SU-DHL-6 (cell line): ENCODE data around the gene SETD5.

Experiments used
- H2AFZ ChIP-seq: fragments of 200-600 bp; sonication (generic); 2 replicates; pipeline ENCODE4 v1.6.1; 2014; ENCODE audit warnings: low read depth, mild to moderate bottlenecking, moderate library complexity, mixed read lengths, antibody characterized with exemption, low read length; ENCODE audit not compliant: severe bottlenecking
- H3F3A ChIP-seq: fragments of 200-600 bp; shearing (Covaris generic); 2 replicates; pipeline ENCODE4 v1.6.0; 2016; ENCODE audit warnings: antibody characterized with exemption, mild to moderate bottlenecking; ENCODE audit not compliant: insufficient read depth
- H3K27ac ChIP-seq: fragments of 200-600 bp; sonication (generic); 2 replicates; pipeline ENCODE4 v1.5.1; 2016; ENCODE audit warnings: low read depth, mild to moderate bottlenecking, low read length, moderate library complexity, mixed read lengths
- H3K27me3 ChIP-seq: fragments of 200-600 bp; sonication (generic), shearing (Covaris generic); 2 replicates; pipeline ENCODE4 v1.6.0; 2014; ENCODE audit warnings: mild to moderate bottlenecking, low read length
- H3K36me3 ChIP-seq: fragments of 200-600 bp; sonication (generic); 2 replicates; pipeline ENCODE4 v1.6.1; 2014; ENCODE audit warnings: mild to moderate bottlenecking, low read length, mixed read lengths
- H3K4me2 ChIP-seq: fragments of 300-600, 200-600 bp; shearing (Covaris generic), sonication (generic); 2 replicates; pipeline ENCODE4 v1.6.0; 2014; ENCODE audit warnings: low read length, low read depth, mild to moderate bottlenecking; ENCODE audit not compliant: poor library complexity, severe bottlenecking
- H3K4me3 ChIP-seq: fragments of 200-600 bp; sonication (generic); 2 replicates; pipeline ENCODE4 v1.5.1; 2014; ENCODE audit warnings: antibody characterized with exemption, low read length, mild to moderate bottlenecking, mixed read lengths; ENCODE audit not compliant: insufficient read depth, poor library complexity, severe bottlenecking
- H3K79me2 ChIP-seq: fragments of 200-600 bp; sonication (generic); 2 replicates; pipeline ENCODE4 v1.6.1; 2014; ENCODE audit warnings: mild to moderate bottlenecking, low read length, moderate library complexity; ENCODE audit not compliant: insufficient read depth
- H3K9ac ChIP-seq: fragments of 200-600 bp; sonication (generic); 2 replicates; pipeline ENCODE4 v1.7.0; 2014; ENCODE audit warnings: mild to moderate bottlenecking, low read length
- H3K9me2 ChIP-seq: fragments of 200-600 bp; sonication (generic); replicated peaks from 2 replicates; pipeline ENCODE4 v1.6.1; 2014; ENCODE audit warnings: low read length; ENCODE audit not compliant: insufficient read depth
- H3K9me3 ChIP-seq: fragments of 200-600 bp; sonication (generic); 2 replicates; pipeline ENCODE4 v1.6.1; 2014; ENCODE audit warnings: low read length, mixed read lengths; ENCODE audit not compliant: insufficient read depth
- H4K20me1 ChIP-seq: fragments of 200-600 bp; sonication (generic); 2 replicates; pipeline ENCODE4 v1.6.1; 2014; ENCODE audit warnings: low read depth, mild to moderate bottlenecking, antibody characterized with exemption, low read length, moderate library complexity, mixed read lengths
- EZH2phosphoT487 ChIP-seq: fragments of 200-600 bp; sonication (generic), shearing (Covaris generic); conservative IDR thresholded peaks from 2 replicates; pipeline ENCODE4 v1.6.1; 2018; ENCODE audit warnings: mild to moderate bottlenecking, antibody characterized with exemption, low read length, moderate library complexity, mixed read lengths
- TF ChIP-seq, protein P1 (sequence below): fragments of 200-600 bp; sonication (generic); IDR thresholded peaks from one replicate; pipeline ENCODE4 v1.5.1; 2017; ENCODE audit warnings: antibody characterized with exemption, mild to moderate bottlenecking, low read length, moderate library complexity; ENCODE audit not compliant: insufficient read depth, poor library complexity, severe bottlenecking

The SETD5 gene

DNA sequence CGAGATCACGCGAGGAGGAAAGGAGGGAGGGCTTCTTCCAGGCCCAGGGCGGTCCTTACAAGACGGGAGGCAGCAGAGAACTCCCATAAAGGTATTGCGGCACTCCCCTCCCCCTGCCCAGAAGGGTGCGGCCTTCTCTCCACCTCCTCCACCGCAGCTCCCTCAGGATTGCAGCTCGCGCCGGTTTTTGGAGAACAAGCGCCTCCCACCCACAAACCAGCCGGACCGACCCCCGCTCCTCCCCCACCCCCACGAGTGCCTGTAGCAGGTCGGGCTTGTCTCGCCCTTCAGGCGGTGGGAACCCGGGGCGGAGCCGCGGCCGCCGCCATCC, 1.1 kb upstream of the SETD5 start:
- Histone ChIP-seq H3K9me2 (no peaks in the 10 kb centered on the region), H3K27ac (peak overlapping the region; percentile 87), H3F3A (peaks cover 15% of the 10 kb centered on the region), H2AFZ (no peak overlapping the region), H3K36me3 (peaks cover 36% of the 10 kb centered on the region; the same call in 1 of the 2 replicates), H3K9me3 (no peaks in the 10 kb centered on the region), H3K4me2 (peak overlapping the region; percentile 73), H3K9ac (peak overlapping the region; percentile 77), H3K27me3 (no peaks in the 10 kb centered on the region), H3K79me2 (peaks cover 91% of the 10 kb centered on the region), H3K4me3 (peak overlapping the region; percentile 65), H4K20me1 (peaks cover 70% of the 10 kb centered on the region)
- TF ChIP-seq, protein P1, sequence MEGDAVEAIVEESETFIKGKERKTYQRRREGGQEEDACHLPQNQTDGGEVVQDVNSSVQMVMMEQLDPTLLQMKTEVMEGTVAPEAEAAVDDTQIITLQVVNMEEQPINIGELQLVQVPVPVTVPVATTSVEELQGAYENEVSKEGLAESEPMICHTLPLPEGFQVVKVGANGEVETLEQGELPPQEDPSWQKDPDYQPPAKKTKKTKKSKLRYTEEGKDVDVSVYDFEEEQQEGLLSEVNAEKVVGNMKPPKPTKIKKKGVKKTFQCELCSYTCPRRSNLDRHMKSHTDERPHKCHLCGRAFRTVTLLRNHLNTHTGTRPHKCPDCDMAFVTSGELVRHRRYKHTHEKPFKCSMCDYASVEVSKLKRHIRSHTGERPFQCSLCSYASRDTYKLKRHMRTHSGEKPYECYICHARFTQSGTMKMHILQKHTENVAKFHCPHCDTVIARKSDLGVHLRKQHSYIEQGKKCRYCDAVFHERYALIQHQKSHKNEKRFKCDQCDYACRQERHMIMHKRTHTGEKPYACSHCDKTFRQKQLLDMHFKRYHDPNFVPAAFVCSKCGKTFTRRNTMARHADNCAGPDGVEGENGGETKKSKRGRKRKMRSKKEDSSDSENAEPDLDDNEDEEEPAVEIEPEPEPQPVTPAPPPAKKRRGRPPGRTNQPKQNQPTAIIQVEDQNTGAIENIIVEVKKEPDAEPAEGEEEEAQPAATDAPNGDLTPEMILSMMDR, result no peak
- no peak for TF ChIP-seq EZH2phosphoT487

DNA sequence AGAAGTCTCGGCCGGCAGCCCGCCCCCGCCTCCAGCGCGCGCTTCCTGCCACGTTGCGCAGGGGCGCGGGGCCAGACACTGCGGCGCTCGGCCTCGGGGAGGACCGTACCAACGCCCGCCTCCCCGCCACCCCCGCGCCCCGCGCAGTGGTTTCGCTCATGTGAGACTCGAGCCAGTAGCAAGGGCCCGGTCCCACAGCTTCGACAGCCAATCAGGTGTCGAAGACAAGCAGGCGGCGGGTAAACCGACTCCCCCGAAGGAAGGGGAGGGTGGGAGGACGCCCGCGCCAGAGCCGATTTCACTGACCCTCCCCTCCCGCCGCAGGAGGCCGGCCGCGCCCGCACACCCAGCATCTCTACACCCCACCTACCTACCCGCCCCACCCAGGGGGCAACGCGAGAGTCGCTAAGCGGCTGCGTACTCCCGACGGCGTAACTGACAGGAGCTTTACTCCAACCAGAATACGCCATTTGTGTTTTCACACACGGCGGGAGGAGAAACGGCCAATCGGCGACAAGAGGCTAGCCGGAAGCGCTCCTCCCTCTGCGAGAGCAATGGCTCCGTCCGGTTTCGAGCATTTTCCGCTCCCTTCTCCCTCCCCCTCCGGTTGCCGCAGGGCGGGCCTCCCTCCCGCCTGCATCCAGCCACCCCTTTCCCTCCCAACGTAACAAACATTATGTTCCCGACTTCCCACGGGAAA, 633 bp upstream of the SETD5 start:
- no peaks in the 10 kb centered on the region for H3K9me2 ChIP-seq
- H3K36me3 ChIP-seq, result peaks cover 30% of the 10 kb centered on the region; the same call in 1 of the 2 replicates
- H3K27me3 ChIP-seq, result no peaks in the 10 kb centered on the region
- peaks cover 71% of the 10 kb centered on the region for H4K20me1 ChIP-seq
- no peak overlapping the region for H2AFZ ChIP-seq
- peak overlapping the region; percentile 77 for H3K9ac ChIP-seq
- TF ChIP-seq EZH2phosphoT487, result no peak
- TF ChIP-seq, protein P1, result no peak
- peaks cover 15% of the 10 kb centered on the region for H3F3A ChIP-seq
- H3K79me2 ChIP-seq, result peaks cover 91% of the 10 kb centered on the region
- H3K4me2 ChIP-seq, result peak overlapping the region; percentile 73
- no peaks in the 10 kb centered on the region for H3K9me3 ChIP-seq
- peak overlapping the region; percentile 87 for H3K27ac ChIP-seq
- H3K4me3 ChIP-seq, result peak overlapping the region; percentile 65

DNA sequence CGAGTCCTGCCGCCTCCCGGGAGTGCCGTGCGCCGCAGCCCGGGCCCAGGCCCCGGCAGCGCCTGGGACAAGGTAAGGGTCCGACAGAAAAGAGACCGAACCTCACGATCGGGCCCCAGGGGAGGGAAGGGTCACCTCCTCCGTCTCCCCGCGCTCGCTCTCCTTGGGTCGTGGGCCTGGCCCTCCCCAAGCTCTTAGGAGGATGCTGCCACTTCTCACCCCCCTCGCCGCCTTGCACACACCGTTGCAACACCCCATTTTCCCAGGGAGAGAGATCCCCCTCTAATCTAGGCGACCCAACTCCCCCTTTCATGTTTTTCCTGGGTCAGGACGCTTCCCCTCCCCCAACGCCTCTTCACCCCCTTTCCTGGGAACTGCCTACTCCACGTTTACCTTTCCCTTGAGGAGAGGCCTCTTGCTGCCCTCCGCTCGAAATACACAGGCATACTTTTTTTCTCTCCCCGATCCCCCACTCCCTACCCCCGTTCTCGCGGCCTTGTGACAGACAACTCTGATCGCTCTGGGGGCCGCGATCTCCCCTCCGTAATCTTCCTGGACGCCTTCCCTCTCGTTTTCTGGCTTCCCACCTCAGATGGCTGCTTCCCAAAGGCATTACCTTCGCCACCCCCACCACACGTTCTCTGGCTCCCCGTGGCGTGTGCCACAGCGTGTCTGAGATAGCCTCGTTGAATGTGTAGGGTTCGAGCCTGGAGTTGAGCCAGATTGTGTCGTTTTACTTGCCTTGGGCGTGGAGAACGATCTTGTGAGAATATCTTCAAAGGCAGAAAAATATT, 688 bp downstream of the SETD5 start:
- Histone ChIP-seq H4K20me1 (peaks cover 72% of the 10 kb centered on the region), H3K27ac (peak overlapping the region; percentile 89), H3K4me3 (peak overlapping the region; percentile 97), H3K9me3 (no peaks in the 10 kb centered on the region), H3K9me2 (no peaks in the 10 kb centered on the region), H3K9ac (peak overlapping the region; percentile 98), H3K27me3 (no peaks in the 10 kb centered on the region), H2AFZ (no peak overlapping the region), H3K36me3 (peaks cover 21% of the 10 kb centered on the region; the same call in 1 of the 2 replicates), H3K4me2 (peak overlapping the region; percentile 89), H3K79me2 (peaks cover 91% of the 10 kb centered on the region), H3F3A (peaks cover 7% of the 10 kb centered on the region)
- no peak for TF ChIP-seq EZH2phosphoT487
- TF ChIP-seq, protein P1, result no peak
